GM21360 (cell line): ENCODE results near the gene TOM1L1.
A peak's percentile ranks its signal among the peaks of the same experiment; 100 is the strongest.

Source experiments
- ATAC-seq: cut with Tn5 transposase; IDR thresholded peaks from one replicate; pipeline ENCODE4 v1.9.1; 2021; ENCODE audit warnings: mild to moderate bottlenecking, moderate library complexity; ENCODE audit not compliant: unreplicated experiment

Gene TOM1L1

GRCh38 chr17:54985476-54985875 lies 84.8 kb downstream of the TOM1L1 start:
- no peak for ATAC-seq

DNA sequence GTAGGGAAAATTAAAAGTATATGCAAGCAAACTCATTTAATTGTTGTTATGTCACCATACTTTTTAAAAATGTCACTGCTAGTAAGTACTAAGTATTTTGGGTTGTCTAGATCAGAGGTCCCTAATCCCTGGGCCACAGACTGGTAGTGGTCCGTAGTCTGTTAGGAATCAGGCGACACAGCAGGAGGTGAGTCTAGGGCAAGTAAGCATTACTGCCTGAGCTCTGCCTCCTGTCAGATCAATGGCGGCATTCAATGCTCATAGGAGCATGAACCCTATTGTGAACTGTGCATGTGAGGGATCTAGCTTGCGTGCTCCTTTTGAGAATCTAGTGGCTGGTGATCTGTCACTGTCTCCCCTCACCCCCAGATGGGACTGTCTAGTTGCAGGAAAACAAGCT lies 89.5 kb downstream of the TOM1L1 start:
- ATAC-seq, result no peak

DNA sequence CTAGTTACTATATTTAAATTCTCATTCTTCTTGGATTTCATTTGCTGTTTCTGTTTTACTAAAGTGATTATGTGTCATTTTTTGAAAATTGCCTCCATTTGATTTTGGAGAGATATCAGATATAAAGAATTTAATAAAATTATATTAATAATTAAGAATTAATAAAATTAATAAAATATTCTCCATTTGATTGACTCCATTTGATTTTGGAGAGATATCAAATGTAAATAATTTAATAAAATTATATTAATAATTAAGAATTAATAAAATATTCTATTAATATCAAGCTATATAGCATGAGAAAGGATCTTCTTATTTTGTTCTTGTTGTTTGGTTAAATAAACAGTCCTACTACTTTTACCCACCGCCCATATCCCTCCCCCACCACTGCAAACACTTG lies 90.9 kb downstream of the TOM1L1 start:
- ATAC-seq, result no peak

- peak; percentile 64 for ATAC-seq
Observed at GRCh38 chr17:54992797-54993639, 92.4 kb downstream of the TOM1L1 start.

DNA sequence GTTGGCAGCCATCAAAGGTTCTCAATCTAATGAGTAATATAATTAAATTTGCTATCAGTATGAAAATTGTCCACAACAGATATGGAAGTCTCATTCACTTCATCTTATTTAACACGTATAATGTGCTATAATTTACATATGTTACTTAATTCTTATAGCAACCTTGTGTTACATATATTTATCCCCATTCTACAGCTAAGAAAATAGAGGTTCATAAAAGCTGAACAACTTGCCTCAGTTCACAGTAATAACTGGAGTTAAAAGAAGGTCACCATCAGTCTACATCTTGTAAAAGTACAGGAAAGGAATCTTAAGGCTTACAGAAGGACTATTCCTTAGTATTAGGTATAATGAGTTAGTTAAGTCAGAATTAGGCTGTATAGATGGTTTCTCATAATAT lies 95.8 kb downstream of the TOM1L1 start:
- no peak for ATAC-seq

DNA sequence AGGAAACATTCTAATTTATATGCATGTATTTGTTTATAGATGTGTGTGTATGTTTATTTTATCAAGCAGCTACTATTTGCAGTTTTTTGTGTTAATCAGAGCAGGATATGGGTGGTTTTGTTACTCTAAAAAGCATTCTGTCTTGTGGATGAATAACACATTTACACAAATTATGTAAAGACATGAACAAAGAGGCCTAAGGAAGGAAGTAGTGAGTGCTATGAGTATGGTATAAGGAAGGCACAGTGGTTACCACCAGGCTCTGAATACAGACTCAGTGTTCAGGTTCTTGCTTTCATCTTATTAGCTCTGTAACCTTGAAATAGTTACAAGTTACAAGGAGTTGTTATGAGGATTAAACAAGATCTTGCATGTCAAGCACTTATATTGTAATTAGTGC lies 101.8 kb downstream of the TOM1L1 start:
- no peak for ATAC-seq

DNA sequence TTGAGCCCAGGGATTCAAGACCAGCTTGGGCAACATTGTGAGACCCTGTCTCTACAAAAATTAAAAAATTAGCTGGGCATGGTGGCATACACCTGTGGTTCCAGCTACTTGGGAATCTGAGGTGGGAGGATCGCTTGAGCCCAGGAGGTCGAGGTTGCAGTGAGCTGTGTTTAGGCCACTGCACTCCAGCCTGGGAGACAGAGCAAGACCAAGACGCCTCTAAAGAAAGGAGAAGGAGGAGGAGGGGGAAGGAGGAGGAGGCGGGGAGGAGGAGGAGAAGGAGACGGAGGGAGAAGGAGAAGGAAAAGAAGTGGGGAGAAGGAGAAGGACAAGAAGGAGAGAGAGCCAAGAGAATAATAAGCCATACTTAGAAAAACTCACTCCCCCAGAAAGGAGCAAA lies 103.8 kb downstream of the TOM1L1 start:
- ATAC-seq, result no peak

DNA sequence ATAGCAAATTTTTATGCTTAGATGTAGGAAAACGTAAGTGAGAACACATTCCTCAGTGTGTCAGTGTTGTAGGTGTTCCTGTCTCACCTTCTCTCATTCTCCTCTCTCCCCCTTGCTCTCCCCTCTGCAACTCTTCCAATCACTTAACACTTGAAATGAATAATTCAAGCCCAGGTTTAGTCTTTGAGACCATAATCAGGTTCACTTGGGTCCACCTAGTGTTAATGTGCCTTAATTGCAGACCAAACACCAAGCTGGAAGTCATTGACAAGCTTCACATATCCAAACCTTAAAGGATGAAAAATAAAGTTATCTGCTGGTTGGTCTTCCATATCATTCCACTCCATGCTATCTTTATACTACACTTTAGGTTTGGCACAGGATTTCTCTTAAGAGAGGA lies 104.9 kb downstream of the TOM1L1 start:
- peak; percentile 64 for ATAC-seq
